ENCODE data around the gene ATP5IF1.

The ATP5IF1 gene

DNA sequence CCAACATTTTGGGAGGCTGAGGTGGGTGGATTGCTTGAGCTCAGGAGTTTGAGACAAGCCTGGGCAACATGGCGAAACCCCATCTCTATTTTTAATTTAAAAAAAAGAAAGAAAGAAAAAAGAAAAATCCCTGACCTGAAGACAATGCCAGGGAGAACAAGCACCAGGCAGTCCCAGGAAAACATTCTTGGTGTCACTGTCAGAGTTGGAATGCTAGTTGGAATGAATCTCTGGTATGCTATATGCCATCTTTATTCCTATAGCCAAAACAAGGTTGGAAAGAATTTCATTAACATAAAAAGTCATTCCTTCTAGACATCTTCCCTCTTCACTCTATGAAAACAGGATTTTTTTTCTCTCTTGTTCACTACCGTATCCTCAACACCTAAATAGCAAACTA is 5.9 kb upstream of the ATP5IF1 start:
- peaks cover 17% of the 10 kb centered on the region for H3K4me1 ChIP-seq (ENCODE audit: insufficient read depth, low read length, poor library complexity, severe bottlenecking)
- peaks cover 10% of the 10 kb centered on the region for H4K20me1 ChIP-seq (ENCODE audit: insufficient read depth, low read length, poor library complexity, severe bottlenecking)
- TF ChIP-seq EZH2phosphoT487 (IDR thresholded peaks at IDR 0.05; ENCODE audit: borderline replicate concordance), result no peak
- TF ChIP-seq, protein P1, sequence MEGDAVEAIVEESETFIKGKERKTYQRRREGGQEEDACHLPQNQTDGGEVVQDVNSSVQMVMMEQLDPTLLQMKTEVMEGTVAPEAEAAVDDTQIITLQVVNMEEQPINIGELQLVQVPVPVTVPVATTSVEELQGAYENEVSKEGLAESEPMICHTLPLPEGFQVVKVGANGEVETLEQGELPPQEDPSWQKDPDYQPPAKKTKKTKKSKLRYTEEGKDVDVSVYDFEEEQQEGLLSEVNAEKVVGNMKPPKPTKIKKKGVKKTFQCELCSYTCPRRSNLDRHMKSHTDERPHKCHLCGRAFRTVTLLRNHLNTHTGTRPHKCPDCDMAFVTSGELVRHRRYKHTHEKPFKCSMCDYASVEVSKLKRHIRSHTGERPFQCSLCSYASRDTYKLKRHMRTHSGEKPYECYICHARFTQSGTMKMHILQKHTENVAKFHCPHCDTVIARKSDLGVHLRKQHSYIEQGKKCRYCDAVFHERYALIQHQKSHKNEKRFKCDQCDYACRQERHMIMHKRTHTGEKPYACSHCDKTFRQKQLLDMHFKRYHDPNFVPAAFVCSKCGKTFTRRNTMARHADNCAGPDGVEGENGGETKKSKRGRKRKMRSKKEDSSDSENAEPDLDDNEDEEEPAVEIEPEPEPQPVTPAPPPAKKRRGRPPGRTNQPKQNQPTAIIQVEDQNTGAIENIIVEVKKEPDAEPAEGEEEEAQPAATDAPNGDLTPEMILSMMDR (conservative IDR thresholded peaks at IDR 0.05; ENCODE audit: low read length), result no peak
- H3K36me3 ChIP-seq (ENCODE audit: insufficient read depth, low read length), result peaks cover 18% of the 10 kb centered on the region; the same call in 1 of the 2 replicates
- H3F3A ChIP-seq (ENCODE audit: low read depth), result no peaks in the 10 kb centered on the region
- H3K27me3 ChIP-seq (ENCODE audit: insufficient read depth, low read length, poor library complexity, severe bottlenecking), result no peaks in the 10 kb centered on the region
- H3K9me2 ChIP-seq (replicated peaks; ENCODE audit: low read depth, low read length), result no peaks in the 10 kb centered on the region
- no peaks in the 10 kb centered on the region for H3K9me3 ChIP-seq (ENCODE audit: insufficient read depth, low read depth, low read length)
- H3K79me2 ChIP-seq (ENCODE audit: insufficient read depth, low read length), result peaks cover 45% of the 10 kb centered on the region
- H3K4me2 ChIP-seq (ENCODE audit: low read depth, low read length, poor library complexity, severe bottlenecking), result peak overlapping the region; percentile 79
- H3K9ac ChIP-seq (ENCODE audit: low read depth, low read length, poor library complexity, severe bottlenecking), result peak overlapping the region; percentile 56
- no peak overlapping the region for H2AFZ ChIP-seq (ENCODE audit: low read length)
- peak overlapping the region; percentile 26 for H3K4me3 ChIP-seq (ENCODE audit: low read length, poor library complexity, severe bottlenecking)

DNA sequence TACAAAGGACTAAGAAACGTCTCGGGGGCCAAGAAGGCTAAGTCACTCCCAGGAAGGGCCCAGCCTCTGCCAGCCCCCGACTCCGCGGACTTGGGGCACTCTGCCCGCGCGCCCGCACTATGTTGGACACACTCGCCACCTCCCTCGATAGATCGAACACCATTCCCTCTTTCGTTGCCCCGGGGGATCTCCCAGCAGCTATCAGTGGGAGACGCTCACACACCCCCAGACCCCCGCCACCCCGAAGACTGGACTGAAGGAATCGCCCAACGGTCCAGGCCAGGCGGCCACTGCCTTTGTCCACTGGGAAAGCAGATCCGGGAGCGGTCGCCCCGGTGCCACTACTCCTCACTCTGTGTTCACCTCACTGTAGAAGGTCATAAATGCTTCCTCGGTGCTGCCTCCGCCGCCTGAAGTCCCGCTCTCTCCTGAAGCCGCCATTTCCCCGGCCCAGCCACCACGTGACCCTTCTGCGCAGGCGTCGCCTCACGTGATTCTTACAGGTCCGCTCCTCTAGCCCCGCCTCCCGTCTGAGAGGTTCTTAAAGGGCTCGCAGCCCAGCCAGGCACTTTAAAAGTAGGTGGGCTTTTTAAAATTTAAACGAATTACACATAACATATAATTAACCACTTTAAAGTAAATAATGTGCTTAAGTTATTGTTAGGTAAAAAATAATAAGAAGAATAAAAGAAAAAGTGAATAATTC is 3.2 kb upstream of the ATP5IF1 start, which contains the start of gene DNAJC8:
DNAJC8 (minus strand) TSS at position 472 of the 706 bp plus-strand sequence; CDS start at position 441, 31 bp downstream.
- Histone ChIP-seq H3K9me2 (replicated peaks; ENCODE audit: low read depth, low read length) (no peaks in the 10 kb centered on the region), H3K27me3 (ENCODE audit: insufficient read depth, low read length, poor library complexity, severe bottlenecking) (no peaks in the 10 kb centered on the region), H4K20me1 (ENCODE audit: insufficient read depth, low read length, poor library complexity, severe bottlenecking) (peaks cover 15% of the 10 kb centered on the region), H3K36me3 (ENCODE audit: insufficient read depth, low read length) (peaks cover 14% of the 10 kb centered on the region; the same call in 1 of the 2 replicates), H3K9ac (ENCODE audit: low read depth, low read length, poor library complexity, severe bottlenecking) (peak within 1 kb of the TSS; percentile 93), H3K4me1 (ENCODE audit: insufficient read depth, low read length, poor library complexity, severe bottlenecking) (peaks cover 33% of the 10 kb centered on the region), H2AFZ (ENCODE audit: low read length) (peak within 1 kb of the TSS; percentile 87), H3F3A (ENCODE audit: low read depth) (no peaks in the 10 kb centered on the region), H3K9me3 (ENCODE audit: insufficient read depth, low read depth, low read length) (no peaks in the 10 kb centered on the region), H3K4me3 (ENCODE audit: low read length, poor library complexity, severe bottlenecking) (peak within 1 kb of the TSS; percentile 93), H3K4me2 (ENCODE audit: low read depth, low read length, poor library complexity, severe bottlenecking) (peak within 1 kb of the TSS; percentile 79), H3K79me2 (ENCODE audit: insufficient read depth, low read length) (peaks cover 63% of the 10 kb centered on the region)
- TF ChIP-seq, protein P1 (conservative IDR thresholded peaks at IDR 0.05; ENCODE audit: low read length), result no peak
- no peak for TF ChIP-seq EZH2phosphoT487 (IDR thresholded peaks at IDR 0.05; ENCODE audit: borderline replicate concordance)

DNA sequence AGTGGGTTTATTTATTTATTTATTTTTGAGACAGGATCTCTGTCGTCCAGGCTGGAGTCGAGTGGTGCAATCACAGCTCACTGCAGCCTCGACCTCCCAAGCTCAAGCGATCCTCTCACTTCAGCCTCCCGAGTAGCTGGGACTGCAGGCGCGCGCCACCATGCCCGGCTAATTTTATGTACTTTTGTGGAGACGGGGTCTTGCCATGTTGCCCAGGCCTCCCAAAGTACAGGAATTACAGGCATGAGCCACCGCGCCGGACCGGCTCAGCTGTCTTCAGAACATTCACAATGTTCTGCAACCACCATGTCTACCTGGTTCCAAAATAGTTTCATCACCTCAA is 2.7 kb upstream of the ATP5IF1 start:
- Histone ChIP-seq H3K4me1 (ENCODE audit: insufficient read depth, low read length, poor library complexity, severe bottlenecking) (peaks cover 36% of the 10 kb centered on the region), H3K27me3 (ENCODE audit: insufficient read depth, low read length, poor library complexity, severe bottlenecking) (no peaks in the 10 kb centered on the region), H3K4me3 (ENCODE audit: low read length, poor library complexity, severe bottlenecking) (peak overlapping the region; percentile 93), H3K79me2 (ENCODE audit: insufficient read depth, low read length) (peaks cover 68% of the 10 kb centered on the region), H3F3A (ENCODE audit: low read depth) (no peaks in the 10 kb centered on the region), H3K4me2 (ENCODE audit: low read depth, low read length, poor library complexity, severe bottlenecking) (peak overlapping the region; percentile 79), H3K9ac (ENCODE audit: low read depth, low read length, poor library complexity, severe bottlenecking) (peak overlapping the region; percentile 93), H4K20me1 (ENCODE audit: insufficient read depth, low read length, poor library complexity, severe bottlenecking) (peaks cover 15% of the 10 kb centered on the region), H3K36me3 (ENCODE audit: insufficient read depth, low read length) (peaks cover 10% of the 10 kb centered on the region; the same call in 1 of the 2 replicates), H3K9me3 (ENCODE audit: insufficient read depth, low read depth, low read length) (no peaks in the 10 kb centered on the region), H3K9me2 (replicated peaks; ENCODE audit: low read depth, low read length) (no peaks in the 10 kb centered on the region), H2AFZ (ENCODE audit: low read length) (no peak overlapping the region)
- no peak for TF ChIP-seq EZH2phosphoT487 (IDR thresholded peaks at IDR 0.05; ENCODE audit: borderline replicate concordance)
- TF ChIP-seq, protein P1 (conservative IDR thresholded peaks at IDR 0.05; ENCODE audit: low read length), result no peak
